MCF 10A (cell line): ENCODE results near the gene PER3. TPM values are rescaled to one million over a fixed set of nuclear protein-coding genes. Genes with fewer than 3 reads are reported as not detected.

Experiments
- BruUV-seq: library from RNA; stranded (reverse); fragments of 400-500 nt; replicated peaks from 2 replicates; lab custom pipeline; 2021; lab: Mats Ljungman, UMichigan
- CTCF ChIA-PET: fragments of 300-600 bp; sonication (Branson Sonifier 250); formaldehyde crosslinking; extraction: SDS; loops from one replicate; lab custom pipeline; 2021; ENCODE audit warnings: antibody characterized with exemption, inconsistent platforms; lab: Yijun Ruan, JAX
- POLR2A ChIA-PET: fragments of 300-600, 350-650 bp; sonication (Branson Sonifier 250); formaldehyde crosslinking; extraction: SDS; loops from one replicate; lab custom pipeline; 2020; ENCODE audit warnings: antibody characterized with exemption, inconsistent platforms; lab: Yijun Ruan, JAX
- DNase-seq: peaks from one replicate; pipeline ENCODE4 v3.0.0-alpha.2; 2018; ENCODE audit not compliant: unreplicated experiment
- H3K27ac Mint-ChIP-seq: one replicate; pipeline ENCODE4 v1.8.0; 2022; ENCODE audit warnings: mild to moderate bottlenecking, low read depth, mixed read lengths; ENCODE audit not compliant: unreplicated experiment
- H3K27me3 Mint-ChIP-seq: one replicate; pipeline ENCODE4 v1.8.0; 2022; ENCODE audit warnings: mixed read lengths; ENCODE audit not compliant: insufficient read depth, unreplicated experiment
- H3K36me3 Mint-ChIP-seq: one replicate; pipeline ENCODE4 v1.8.0; 2022; ENCODE audit warnings: mild to moderate bottlenecking, moderate library complexity, mixed read lengths; ENCODE audit not compliant: insufficient read depth, unreplicated experiment
- H3K4me1 Mint-ChIP-seq: one replicate; pipeline ENCODE4 v1.8.0; 2022; ENCODE audit warnings: mixed read lengths; ENCODE audit not compliant: insufficient read depth, unreplicated experiment
- H3K4me3 Mint-ChIP-seq: one replicate; pipeline ENCODE4 v1.8.0; 2022; ENCODE audit warnings: mild to moderate bottlenecking, moderate library complexity, mixed read lengths; ENCODE audit not compliant: unreplicated experiment
- H3K9me3 Mint-ChIP-seq: one replicate; pipeline ENCODE4 v1.8.0; 2022; ENCODE audit warnings: mixed read lengths; ENCODE audit not compliant: unreplicated experiment
- CTCF ChIP-seq: fragments of 200-600 bp; IDR thresholded peaks from one replicate; pipeline ENCODE4 v1.8.0; 2022; ENCODE audit warnings: antibody characterized with exemption, mild to moderate bottlenecking; ENCODE audit not compliant: unreplicated experiment
- intact Hi-C: fragments of 100-400 bp; cut with micrococcal nuclease; formaldehyde crosslinking; loops from 2 replicates; pipeline ENCODE4 v1.14.1; 2022
- total RNA-seq: library from RNA; stranded (reverse); gene quantifications from 2 replicates; pipeline ENCODE4 v1.2.3, GENCODE V29; 2022

The PER3 gene
- total RNA-seq, 1 experiment from 2014 or later: 0.84 TPM

- no peak for TF ChIP-seq CTCF
- Mint-ChIP-seq H3K27me3 (no peaks in the 10 kb centered on the region), H3K27ac (peak overlapping the region; percentile 17), H3K36me3 (no peaks in the 10 kb centered on the region), H3K4me1 (peaks cover 7% of the 10 kb centered on the region), H3K4me3 (peak overlapping the region; percentile 47), H3K9me3 (no peaks in the 10 kb centered on the region)
- no TSS peak for BruUV-seq
- peak; percentile 69 for DNase-seq
- intact Hi-C loops: no loop called here
- POLR2A ChIA-PET: interaction anchor here (0.6 to 1.5 kb wide), 9 partner anchors 8 to 1133 kb away, joined by 3 to 6 read pairs (median 3); partner anchors contain the start of gene ENO1
- CTCF ChIA-PET: interaction anchor here (0.7 to 11.5 kb wide), 2 partner anchors 73 to 133 kb away, joined by 3 to 646 read pairs; no protein-coding TSS in a partner anchor
Measured at GRCh38 chr1:7745783-7746182, 38.3 kb upstream of the PER3 start.

DNA sequence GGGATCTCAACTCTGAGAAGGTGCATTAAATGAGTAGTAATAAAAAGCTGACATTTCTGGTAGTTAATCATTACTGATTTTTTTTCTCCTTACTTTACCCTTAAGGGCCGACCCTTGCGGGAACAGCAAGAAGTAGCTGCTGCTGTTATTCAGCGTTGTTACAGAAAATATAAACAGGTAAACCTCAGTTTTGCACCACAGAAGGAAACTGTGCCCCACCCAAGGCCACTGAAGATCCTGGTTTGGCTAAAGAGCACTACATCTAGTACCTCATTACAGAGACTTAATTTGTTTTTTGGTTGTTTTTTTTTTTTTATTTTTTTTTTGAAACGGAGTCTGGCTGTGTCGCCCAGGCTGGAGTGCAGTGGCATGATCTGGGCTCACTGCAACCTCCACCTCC, 36.5 kb upstream of the PER3 start:
- Mint-ChIP-seq H3K9me3 (no peaks in the 10 kb centered on the region), H3K27ac (no peak overlapping the region), H3K27me3 (no peaks in the 10 kb centered on the region), H3K4me1 (peaks cover 7% of the 10 kb centered on the region), H3K4me3 (no peak overlapping the region), H3K36me3 (no peaks in the 10 kb centered on the region)
- CTCF ChIA-PET: interaction anchor here (0.5 to 11.5 kb wide), 3 partner anchors 75 to 521 kb away, joined by 3 to 646 read pairs (median 4); no protein-coding TSS in a partner anchor
- POLR2A ChIA-PET: no interaction called here
- TF ChIP-seq CTCF: no peak
- BruUV-seq: no TSS peak
- intact Hi-C loops: no loop called here
- DNase-seq: no peak

- CTCF ChIA-PET: interaction anchor here (0.7 to 11.5 kb wide), 2 partner anchors 40 to 77 kb away, joined by 3 to 646 read pairs; no protein-coding TSS in a partner anchor
- no peak for TF ChIP-seq CTCF
- intact Hi-C loops: no loop called here
- Mint-ChIP-seq H3K27me3 (peaks cover 7% of the 10 kb centered on the region), H3K9me3 (no peaks in the 10 kb centered on the region), H3K27ac (no peak overlapping the region), H3K4me1 (peaks cover 7% of the 10 kb centered on the region), H3K36me3 (no peaks in the 10 kb centered on the region), H3K4me3 (no peak overlapping the region)
- POLR2A ChIA-PET: interaction anchor here (0.7 to 1.1 kb wide), 2 partner anchors 77 to 198 kb away, joined by 3 read pairs; no protein-coding TSS in a partner anchor
- DNase-seq: no peak
- BruUV-seq: no TSS peak
Measured at GRCh38 chr1:7749126-7749525, 35.0 kb upstream of the PER3 start.

DNA sequence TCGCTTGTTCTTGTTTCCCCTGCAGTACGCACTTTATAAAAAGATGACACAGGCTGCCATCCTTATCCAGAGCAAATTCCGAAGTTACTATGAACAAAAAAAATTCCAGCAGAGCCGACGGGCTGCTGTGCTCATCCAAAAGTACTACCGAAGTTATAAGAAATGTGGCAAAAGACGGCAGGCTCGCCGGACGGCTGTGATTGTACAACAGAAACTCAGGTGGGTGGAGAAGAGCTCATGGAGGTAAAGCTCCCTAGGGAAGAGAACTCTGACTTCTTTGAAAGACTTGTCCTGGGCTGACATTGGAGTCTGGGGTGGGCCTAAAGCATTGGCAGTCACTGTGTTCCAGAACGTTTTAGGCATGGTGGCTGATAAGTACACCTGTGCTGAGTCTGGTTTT, 32.9 kb upstream of the PER3 start:
- no peak overlapping the region for H3K4me3 Mint-ChIP-seq
- H3K36me3 Mint-ChIP-seq: no peaks in the 10 kb centered on the region
- intact Hi-C loops: no loop called here
- TF ChIP-seq CTCF: no peak
- no peak overlapping the region for H3K27ac Mint-ChIP-seq
- H3K9me3 Mint-ChIP-seq: no peaks in the 10 kb centered on the region
- POLR2A ChIA-PET: interaction anchor here (2.7 to 2.9 kb wide), 2 partner anchors 82 to 84 kb away, joined by 18 to 23 read pairs; no protein-coding TSS in a partner anchor
- no TSS peak for BruUV-seq
- CTCF ChIA-PET: interaction anchor here (0.6 to 11.5 kb wide), 6 partner anchors 11 to 152 kb away, joined by 3 to 646 read pairs (median 10); no protein-coding TSS in a partner anchor
- no peak for DNase-seq
- no peaks in the 10 kb centered on the region for H3K4me1 Mint-ChIP-seq
- H3K27me3 Mint-ChIP-seq: peaks cover 11% of the 10 kb centered on the region
